Smooth muscle cell (in vitro differentiated cells): ENCODE data around the gene JHY. TPM values are rescaled to one million over a fixed set of nuclear protein-coding genes. Genes with fewer than 3 reads are reported as not detected.
A peak's percentile ranks its signal among the peaks of the same experiment; 100 is the strongest.

Experiments used
- DNase-seq: peaks from one replicate; lab custom pipeline; 2025; ENCODE audit not compliant: unreplicated experiment; lab: John Stamatoyannopoulos, UW
- H2AFZ ChIP-seq: fragments of 200-600 bp; sonication (generic); 2 replicates; pipeline ENCODE4 v1.6.0; 2016; ENCODE audit warnings: antibody characterized with exemption, low read depth, mild to moderate bottlenecking
- H3F3A ChIP-seq: fragments of 200-600 bp; sonication (generic); 2 replicates; pipeline ENCODE4 v1.6.0; 2017; ENCODE audit warnings: antibody characterized with exemption, low read depth
- H3K27ac ChIP-seq: fragments of 200-600 bp; sonication (generic); 2 replicates; pipeline ENCODE4 v1.5.1; 2016; ENCODE audit warnings: low read depth, mild to moderate bottlenecking
- H3K27me3 ChIP-seq: fragments of 200-600 bp; sonication (generic); 2 replicates; pipeline ENCODE4 v1.6.1; 2016; ENCODE audit warnings: low read depth, mild to moderate bottlenecking
- H3K36me3 ChIP-seq: fragments of 200-600 bp; sonication (generic); 2 replicates; pipeline ENCODE4 v1.5.1; 2016; ENCODE audit warnings: low read depth
- H3K4me1 ChIP-seq: fragments of 200-600 bp; sonication (generic); 2 replicates; pipeline ENCODE4 v1.5.1; 2016; ENCODE audit warnings: low read depth
- H3K4me2 ChIP-seq: fragments of 200-600 bp; sonication (generic); 2 replicates; pipeline ENCODE4 v1.6.0; 2016; ENCODE audit warnings: mild to moderate bottlenecking
- H3K4me3 ChIP-seq: fragments of 200-600 bp; sonication (generic); 2 replicates; pipeline ENCODE4 v1.5.1; 2016; ENCODE audit warnings: mild to moderate bottlenecking
- H3K79me2 ChIP-seq: fragments of 200-600 bp; sonication (generic); 2 replicates; pipeline ENCODE4 v1.6.0; 2016; ENCODE audit warnings: low read depth, mild to moderate bottlenecking
- H3K9ac ChIP-seq: fragments of 200-600 bp; sonication (generic); 2 replicates; pipeline ENCODE4 v1.6.0; 2016; ENCODE audit warnings: low read depth
- H3K9me3 ChIP-seq: fragments of 200-600 bp; sonication (generic); replicated peaks from 2 replicates; pipeline ENCODE4 v1.5.1; 2016; ENCODE audit warnings: low read depth
- H4K20me1 ChIP-seq: fragments of 200-600 bp; sonication (generic); 2 replicates; pipeline ENCODE4 v1.6.0; 2016; ENCODE audit warnings: low read depth
- CTCF ChIP-seq: fragments of 200-600 bp; sonication (generic); IDR thresholded peaks from 2 replicates; pipeline ENCODE4 v1.5.1; 2017; ENCODE audit warnings: borderline replicate concordance, mild to moderate bottlenecking, antibody characterized with exemption; ENCODE audit not compliant: insufficient read depth, poor library complexity, severe bottlenecking
- WGBS: methylation state at CpG from one replicate; pipeline ENCODE4 v1.1.7; 2016; ENCODE audit warnings: low lambda C conversion rate; 5-methylcytosine and 5-hydroxymethylcytosine counted together
- polyA plus RNA-seq: library from polyadenylated mRNA; unstranded; fragments of >200 nt; fragmentation: Nextera tagmentation; extraction: Ambion mirVana; gene quantifications from 2 replicates; pipeline ENCODE4 v1.2.1, GENCODE V29; 2016
- total RNA-seq: library from RNA; depleted of rRNA; stranded (reverse); fragments of >200 nt; gene quantifications from 2 replicates; pipeline ENCODE4 v1.2.3, GENCODE V29; 2014

JHY gene
- total and polyA plus RNA-seq, 2 experiments from 2014 or later, result 3.7 to 4.6 TPM

- Histone ChIP-seq H3K9me3 (no peaks in the 10 kb centered on the region), H2AFZ (no peak overlapping the region), H3K4me1 (peaks cover 9% of the 10 kb centered on the region), H3K4me3 (peak overlapping the region; percentile 17), H4K20me1 (no peaks in the 10 kb centered on the region), H3K9ac (no peak overlapping the region), H3K36me3 (no peaks in the 10 kb centered on the region), H3K27me3 (peaks cover 100% of the 10 kb centered on the region), H3K79me2 (no peaks in the 10 kb centered on the region), H3K4me2 (peak overlapping the region; percentile 76), H3K27ac (no peak overlapping the region), H3F3A (no peaks in the 10 kb centered on the region)
- no peak for TF ChIP-seq CTCF
- under 1% methylated on average over 49 of the region's 50 CpGs for WGBS
- DNase-seq, result no peak
Measured at GRCh38 chr11:122976734-122977469, 94.3 kb downstream of the JHY start.

- Histone ChIP-seq H3K79me2 (no peaks in the 10 kb centered on the region), H3K4me3 (peak overlapping the region; percentile 17), H3K4me1 (peaks cover 9% of the 10 kb centered on the region), H2AFZ (no peak overlapping the region), H3K27me3 (peaks cover 100% of the 10 kb centered on the region), H3K9me3 (no peaks in the 10 kb centered on the region), H3K4me2 (peak overlapping the region; percentile 76), H3K9ac (no peak overlapping the region), H3K27ac (no peak overlapping the region), H3K36me3 (no peaks in the 10 kb centered on the region), H4K20me1 (no peaks in the 10 kb centered on the region), H3F3A (no peaks in the 10 kb centered on the region)
- WGBS, result 7% methylated on average over 49 of the region's 50 CpGs
- DNase-seq, result no peak
- no peak for TF ChIP-seq CTCF
Measured at GRCh38 chr11:122977470-122978298, 95.1 kb downstream of the JHY start.

- H3K79me2 ChIP-seq, result no peaks in the 10 kb centered on the region
- no peak for DNase-seq
- H3K4me1 ChIP-seq, result peaks cover 9% of the 10 kb centered on the region
- no peaks in the 10 kb centered on the region for H4K20me1 ChIP-seq
- H3K4me3 ChIP-seq, result no peak overlapping the region
- no peak overlapping the region for H3K9ac ChIP-seq
- H3K27ac ChIP-seq, result no peak overlapping the region
- H2AFZ ChIP-seq, result no peak overlapping the region
- WGBS, result 21% methylated on average over 7 of the region's 7 CpGs
- TF ChIP-seq CTCF, result no peak
- H3K27me3 ChIP-seq, result peaks cover 100% of the 10 kb centered on the region
- H3K9me3 ChIP-seq, result no peaks in the 10 kb centered on the region
- H3K4me2 ChIP-seq, result no peak overlapping the region
- H3F3A ChIP-seq, result no peaks in the 10 kb centered on the region
- H3K36me3 ChIP-seq, result no peaks in the 10 kb centered on the region
Measured at GRCh38 chr11:122978299-122978620, 95.7 kb downstream of the JHY start.
